A549 (cell line): ENCODE measurements around the gene ARHGEF10L. TPM values are rescaled to one million over a fixed set of nuclear protein-coding genes. Genes with fewer than 3 reads are reported as not detected.

Experiments used
- ATAC-seq, 2 experiments: fragments of 200-7000 bp in 1 of 2; fragments of >200 bp in 1 of 2; cut with Nextera tagmentation in 1 of 2; cut with Tn5 transposase in 1 of 2; 3 replicates each; pipeline versions ENCODE4 v1.8.0 to v1.9.1; 2018 to 2020; ENCODE audit warnings: mild to moderate bottlenecking in 1 of 2, moderate library complexity in 1 of 2
- CTCF ChIA-PET: fragments of 300-600 bp; sonication (Branson Sonifier 250); formaldehyde crosslinking; extraction: SDS; loops from one replicate; lab custom pipeline; 2021; ENCODE audit warnings: antibody characterized with exemption, inconsistent platforms; lab: Yijun Ruan, JAX
- POLR2A ChIA-PET: fragments of 350-600 bp; formaldehyde crosslinking; extraction: SDS; loops from one replicate; lab custom pipeline; 2021; ENCODE audit warnings: antibody characterized with exemption, inconsistent platforms; lab: Yijun Ruan, JAX
- DNase-seq, 2 experiments: peaks; one replicate each; pipeline versions ENCODE4 v3.0.0 to v3.0.0-alpha.2; 2011 to 2016; ENCODE audit warnings: low read depth in 1 of 2, low spot score in 1 of 2
- FAIRE-seq: peaks from 2 replicates; lab custom pipeline; 2011; peaks lifted over from hg19 to GRCh38; lab: Jason Lieb, UNC
- H3K27ac ChIP-seq, 2 experiments: fragments of >200 bp; sonication (Bioruptor Twin); formaldehyde crosslinking; 3 replicates each; pipeline ENCODE4 v1.5.1; 2016 to 2017
- H3K4me1 ChIP-seq: fragments of >200 bp; sonication (Bioruptor Twin); formaldehyde crosslinking; 3 replicates; pipeline ENCODE4 v1.6.1; 2016
- H3K4me2 ChIP-seq: fragments of >200 bp; sonication (Bioruptor Twin); formaldehyde crosslinking; 3 replicates; pipeline ENCODE4 v1.6.1; 2016
- H3K4me3 ChIP-seq: fragments of >200 bp; sonication (Bioruptor Twin); formaldehyde crosslinking; 3 replicates; pipeline ENCODE4 v1.5.1; 2016
- H3K9me3 ChIP-seq: fragments of >200 bp; sonication (Bioruptor Twin); formaldehyde crosslinking; 3 replicates; pipeline ENCODE4 v1.6.1; 2016
- CBX2 ChIP-seq: fragments of 200-600 bp; sonication (generic); IDR thresholded peaks from 2 replicates; pipeline ENCODE4 v1.6.1; 2016; ENCODE audit warnings: low read depth, mild to moderate bottlenecking, borderline replicate concordance
- CEBPB ChIP-seq, 2 experiments: fragments of >200 bp in 1 of 2; sonication (Bioruptor Twin) in 1 of 2; formaldehyde crosslinking in 1 of 2; IDR thresholded peaks; 2 replicates each; pipeline ENCODE4 v1.6.1; 2012 to 2016
- CHD4 ChIP-seq: fragments of 200-600 bp; sonication (generic); IDR thresholded peaks from 2 replicates; pipeline ENCODE4 v1.6.1; 2016; ENCODE audit warnings: antibody characterized with exemption, mild to moderate bottlenecking, borderline replicate concordance
- EP300 ChIP-seq, 2 experiments: fragments of >200 bp; sonication (Bioruptor Twin); formaldehyde crosslinking; IDR thresholded peaks; 2 replicates in 1 of 2; 3 replicates in 1 of 2; pipeline ENCODE4 v1.6.1; 2016 to 2017
- FOSB ChIP-seq: fragments of 250-450 bp; sonication (Bioruptor Pico); IDR thresholded peaks from 2 replicates; pipeline ENCODE4 v1.5.0; 2020; ENCODE audit warnings: mild to moderate bottlenecking, moderate library complexity
- FOSL2 ChIP-seq, 2 experiments: fragments of 450-650 bp in 1 of 2; fragments of >200 bp in 1 of 2; sonication (Bioruptor Twin) in 1 of 2; formaldehyde crosslinking; IDR thresholded peaks; 2 replicates each; pipeline versions ENCODE4 v1.5.0 to v1.6.1; 2016 to 2020; ENCODE audit warnings: mild to moderate bottlenecking in 1 of 2, moderate library complexity in 1 of 2
- GATA3 ChIP-seq: IDR thresholded peaks from 2 replicates; pipeline ENCODE4 v1.6.1; 2012; ENCODE audit warnings: borderline replicate concordance
- KDM1A ChIP-seq: fragments of 200-600 bp; sonication (generic); IDR thresholded peaks from 2 replicates; pipeline ENCODE4 v1.6.1; 2016; ENCODE audit warnings: low read depth, mild to moderate bottlenecking
- KDM5A ChIP-seq: fragments of 200-600 bp; sonication (generic); IDR thresholded peaks from 2 replicates; pipeline ENCODE4 v1.6.1; 2016; ENCODE audit warnings: antibody characterized with exemption, mild to moderate bottlenecking
- MYC ChIP-seq: IDR thresholded peaks from 2 replicates; pipeline ENCODE4 v1.6.1; 2012; ENCODE audit warnings: mild to moderate bottlenecking, inconsistent platforms, low read length, improper control_type of control experiment, borderline replicate concordance
- NPAS2 ChIP-seq: fragments of 250-450 bp; sonication (Bioruptor Pico); IDR thresholded peaks from 2 replicates; pipeline ENCODE4 v1.8.0; 2022; ENCODE audit warnings: mild to moderate bottlenecking, moderate library complexity, borderline replicate concordance
- NR3C1 ChIP-seq: fragments of >200 bp; sonication (Bioruptor Twin); formaldehyde crosslinking; IDR thresholded peaks from 3 replicates; pipeline ENCODE4 v1.6.1; 2017
- POLR2AphosphoS2 ChIP-seq: conservative IDR thresholded peaks from 2 replicates; pipeline ENCODE4 v1.6.1; 2012; ENCODE audit warnings: low read length, improper control_type of control experiment, inconsistent platforms
- RAD21 ChIP-seq, 2 experiments: fragments of >200 bp in 1 of 2; sonication (Bioruptor Twin) in 1 of 2; formaldehyde crosslinking in 1 of 2; IDR thresholded peaks in 1 of 2; conservative IDR thresholded peaks in 1 of 2; 2 replicates in 1 of 2; 3 replicates in 1 of 2; pipeline ENCODE4 v1.6.1; 2012 to 2018; ENCODE audit warnings: inconsistent platforms in 1 of 2
- RFX5 ChIP-seq: fragments of 450-650 bp; IDR thresholded peaks from 2 replicates; pipeline ENCODE4 v1.7.1; 2014; ENCODE audit warnings: antibody characterized with exemption, mild to moderate bottlenecking, moderate library complexity
- SREBF2 ChIP-seq: fragments of 450-650 bp; IDR thresholded peaks from 2 replicates; pipeline ENCODE4 v1.6.1; 2014; ENCODE audit warnings: mild to moderate bottlenecking, moderate library complexity
- ZC3H11A ChIP-seq: fragments of 450-650 bp; IDR thresholded peaks from 2 replicates; pipeline ENCODE4 v1.6.1; 2014; ENCODE audit warnings: antibody characterized with exemption, mild to moderate bottlenecking
- ZFP36 ChIP-seq: fragments of 450-650 bp; IDR thresholded peaks from 2 replicates; pipeline ENCODE4 v1.6.1; 2014; ENCODE audit warnings: borderline replicate concordance; ENCODE audit not compliant: partially characterized antibody
- ZSCAN20 ChIP-seq: fragments of 250-450 bp; sonication (Bioruptor Pico); IDR thresholded peaks from 2 replicates; pipeline ENCODE4 v1.8.0; 2022; ENCODE audit warnings: mild to moderate bottlenecking, moderate library complexity
- WGBS: methylation state at CpG from one replicate; pipeline ENCODE4 v1.1.6; 2017; ENCODE audit errors: missing lambda C conversion rate; 5-methylcytosine and 5-hydroxymethylcytosine counted together
- polyA plus RNA-seq, 4 experiments: library from polyadenylated mRNA; depleted of rRNA in 3 of 4; stranded (reverse); fragments of >200 nt; fragmentation: RNase III in 1 of 4; extraction: RNeasy Plus Mini Kit Qiagen cat#74134 plus additional on column Dnase treatment in 1 of 4; gene quantifications; 2 replicates in 3 of 4; 3 replicates in 1 of 4; pipeline ENCODE4 v1.2.3, GENCODE V29; 2011 to 2017
- TF ChIP-seq, protein P1 (sequence below): fragments of >200 bp; sonication (Bioruptor Twin); formaldehyde crosslinking; IDR thresholded peaks from 3 replicates; pipeline ENCODE4 v1.6.1; 2016
- TF ChIP-seq, protein P2 (sequence below): fragments of 150-350 bp; IDR thresholded peaks from 2 replicates; pipeline ENCODE4 v1.6.1; 2014; ENCODE audit warnings: low read depth, mild to moderate bottlenecking, low read length
- TF ChIP-seq, protein P3 (sequence below): fragments of 200-600 bp; sonication (generic); IDR thresholded peaks from 2 replicates; pipeline ENCODE4 v1.6.1; 2016; ENCODE audit warnings: antibody characterized with exemption, mild to moderate bottlenecking, moderate library complexity

The ARHGEF10L gene
- polyA plus RNA-seq, 2 of the 4 experiments (the other 2 are of a cell fraction): 3.5 to 5.2 TPM

DNA sequence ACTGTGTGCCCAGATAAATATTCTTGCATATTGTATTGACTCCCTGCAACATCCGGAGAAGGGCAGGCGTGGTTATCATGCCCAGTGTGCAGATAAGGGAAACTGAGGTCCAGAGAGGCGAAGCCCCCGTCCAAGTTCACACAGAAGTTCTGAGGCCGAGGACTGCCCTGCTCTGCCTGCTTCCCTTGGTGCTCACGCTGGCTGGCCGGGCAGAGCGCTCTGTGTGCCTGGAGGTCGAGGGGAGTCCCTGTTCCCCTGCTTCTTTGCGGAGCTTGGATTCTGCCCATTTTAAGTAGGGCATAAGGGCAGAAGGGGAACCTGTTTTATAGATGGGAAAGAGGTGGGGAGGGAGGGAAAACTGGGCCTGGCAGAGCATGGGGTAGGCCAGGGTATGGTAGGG, 122.8 kb downstream of the ARHGEF10L start (continued):
- TF ChIP-seq, protein P1, sequence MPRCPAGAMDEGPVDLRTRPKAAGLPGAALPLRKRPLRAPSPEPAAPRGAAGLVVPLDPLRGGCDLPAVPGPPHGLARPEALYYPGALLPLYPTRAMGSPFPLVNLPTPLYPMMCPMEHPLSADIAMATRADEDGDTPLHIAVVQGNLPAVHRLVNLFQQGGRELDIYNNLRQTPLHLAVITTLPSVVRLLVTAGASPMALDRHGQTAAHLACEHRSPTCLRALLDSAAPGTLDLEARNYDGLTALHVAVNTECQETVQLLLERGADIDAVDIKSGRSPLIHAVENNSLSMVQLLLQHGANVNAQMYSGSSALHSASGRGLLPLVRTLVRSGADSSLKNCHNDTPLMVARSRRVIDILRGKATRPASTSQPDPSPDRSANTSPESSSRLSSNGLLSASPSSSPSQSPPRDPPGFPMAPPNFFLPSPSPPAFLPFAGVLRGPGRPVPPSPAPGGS: no peak

DNA sequence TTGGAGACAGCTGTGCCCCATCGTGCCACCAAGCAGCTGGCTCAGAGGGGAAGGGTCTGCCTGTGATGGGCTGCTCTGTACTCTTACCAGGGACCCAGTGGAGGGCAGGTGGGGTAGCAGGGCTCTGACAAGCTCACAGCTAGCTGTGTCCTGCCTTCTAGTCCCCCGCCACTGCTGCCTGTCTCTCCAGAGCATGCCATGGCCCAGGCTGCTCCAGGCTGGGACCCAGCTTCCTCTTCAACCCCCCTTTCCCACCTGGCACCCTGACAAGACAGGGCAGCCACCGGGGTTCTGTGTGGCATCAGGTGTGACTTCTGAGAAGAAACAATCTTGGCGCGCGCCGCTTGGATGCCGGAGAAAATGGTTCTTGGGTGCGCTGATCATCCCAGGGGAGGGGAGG, 123.3 kb downstream of the ARHGEF10L start:
- TF ChIP-seq GATA3 (no peak), FOSL2 (IDR thresholded peaks at IDR 0.05) (no peak), FOSL2 (CRISPR knock-in tag; IDR thresholded peaks at IDR 0.05) (no peak), MYC (no peak), ZC3H11A (no peak), FOSB (no peak), RAD21 (conservative IDR thresholded peaks at IDR 0.05 in 1 of 2, IDR thresholded peaks at IDR 0.05 in 1 of 2) (no peak), CHD4 (no peak), POLR2AphosphoS2 (no peak)
- TF ChIP-seq, protein P1: no peak
- 100% methylated on average over 1 of the region's 9 CpGs for WGBS
- no peak for ATAC-seq
- Histone ChIP-seq H3K4me3 (no peak overlapping the region), H3K9me3 (no peaks in the 10 kb centered on the region), H3K4me2 (no peak overlapping the region), H3K4me1 (no peaks in the 10 kb centered on the region), H3K27ac (no peak overlapping the region)
- ChIA-PET CTCF (interaction anchor here (1.0 to 8.0 kb wide), 10 partner anchors 8 to 919 kb away, joined by 3 to 49 read pairs (median 4); no protein-coding TSS in a partner anchor), POLR2A (no interaction called here)
- no peak for DNase-seq
- FAIRE-seq: no peak

DNA sequence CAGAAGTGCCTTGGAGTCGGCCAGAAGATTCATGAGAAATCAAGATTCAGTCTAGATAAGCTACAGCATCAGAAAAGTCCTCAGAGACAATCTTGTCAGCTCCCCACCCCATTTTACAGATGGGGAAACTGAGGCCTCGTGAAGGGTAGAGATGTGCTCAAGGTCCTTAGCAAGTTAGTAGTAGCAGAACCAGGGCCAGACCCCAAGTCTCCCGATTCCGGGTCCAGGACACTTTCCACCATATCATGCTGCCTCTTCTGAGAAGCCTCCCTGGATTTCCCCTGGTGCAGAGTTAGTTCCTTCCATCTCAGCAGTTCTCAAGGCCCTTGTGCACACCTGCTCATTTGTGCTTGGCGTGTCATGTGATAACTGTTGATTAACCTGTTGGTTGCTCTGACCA, 124.1 kb downstream of the ARHGEF10L start:
- FAIRE-seq: no peak
- H3K27ac ChIP-seq: no peak overlapping the region
- 69% methylated on average over 5 of the region's 5 CpGs for WGBS
- ATAC-seq: no peak
- H3K4me3 ChIP-seq: no peak overlapping the region
- no peak for DNase-seq
- H3K9me3 ChIP-seq: no peaks in the 10 kb centered on the region
- TF ChIP-seq KDM5A (no peak), CBX2 (no peak), ZFP36 (peak; percentile 83), KDM1A (no peak)
- no peak overlapping the region for H3K4me2 ChIP-seq
- no peaks in the 10 kb centered on the region for H3K4me1 ChIP-seq
- ChIA-PET POLR2A (no interaction called here), CTCF (interaction anchor here (0.6 to 8.0 kb wide), 6 partner anchors 9 to 918 kb away, joined by 3 to 49 read pairs (median 4); no protein-coding TSS in a partner anchor)

DNA sequence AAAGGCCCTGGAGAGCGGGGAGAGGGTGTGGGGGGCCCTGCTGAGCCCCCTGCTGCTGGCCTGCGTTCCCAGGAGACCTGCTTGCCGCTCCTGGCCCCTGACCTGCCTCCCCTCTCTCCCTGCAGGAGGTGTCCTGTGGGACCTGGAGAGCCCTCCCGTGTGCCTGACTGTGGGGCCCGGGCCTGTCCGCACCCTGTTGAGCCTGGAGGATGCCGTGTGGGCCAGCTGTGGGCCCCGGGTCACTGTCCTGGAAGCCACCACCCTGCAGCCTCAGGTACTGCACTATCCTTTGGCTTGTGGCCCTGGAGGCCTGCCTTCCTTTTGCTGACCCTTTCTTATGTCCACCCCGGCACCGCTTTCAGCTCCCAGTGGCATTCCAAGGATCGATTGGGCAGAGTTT, 124.8 kb downstream of the ARHGEF10L start:
- DNase-seq: peak in 1 of 2 experiments; percentile 17
- Histone ChIP-seq H3K4me2 (no peak overlapping the region), H3K4me3 (no peak overlapping the region), H3K27ac (no peak overlapping the region)
- TF ChIP-seq CHD4: no peak
- TF ChIP-seq RFX5: no peak
- no peak for TF ChIP-seq SREBF2
- no peak for TF ChIP-seq KDM5A
- no peak for TF ChIP-seq NR3C1
- TF ChIP-seq ZSCAN20 (CRISPR knock-in tag): no peak
- TF ChIP-seq EP300 (IDR thresholded peaks at IDR 0.05): no peak
- TF ChIP-seq, protein P1: no peak
- TF ChIP-seq, protein P2, sequence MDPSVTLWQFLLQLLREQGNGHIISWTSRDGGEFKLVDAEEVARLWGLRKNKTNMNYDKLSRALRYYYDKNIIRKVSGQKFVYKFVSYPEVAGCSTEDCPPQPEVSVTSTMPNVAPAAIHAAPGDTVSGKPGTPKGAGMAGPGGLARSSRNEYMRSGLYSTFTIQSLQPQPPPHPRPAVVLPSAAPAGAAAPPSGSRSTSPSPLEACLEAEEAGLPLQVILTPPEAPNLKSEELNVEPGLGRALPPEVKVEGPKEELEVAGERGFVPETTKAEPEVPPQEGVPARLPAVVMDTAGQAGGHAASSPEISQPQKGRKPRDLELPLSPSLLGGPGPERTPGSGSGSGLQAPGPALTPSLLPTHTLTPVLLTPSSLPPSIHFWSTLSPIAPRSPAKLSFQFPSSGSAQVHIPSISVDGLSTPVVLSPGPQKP: no peak
- TF ChIP-seq NPAS2 (CRISPR knock-in tag): no peak
- no peak for TF ChIP-seq CEBPB (IDR thresholded peaks at IDR 0.05)
- TF ChIP-seq, protein P3, sequence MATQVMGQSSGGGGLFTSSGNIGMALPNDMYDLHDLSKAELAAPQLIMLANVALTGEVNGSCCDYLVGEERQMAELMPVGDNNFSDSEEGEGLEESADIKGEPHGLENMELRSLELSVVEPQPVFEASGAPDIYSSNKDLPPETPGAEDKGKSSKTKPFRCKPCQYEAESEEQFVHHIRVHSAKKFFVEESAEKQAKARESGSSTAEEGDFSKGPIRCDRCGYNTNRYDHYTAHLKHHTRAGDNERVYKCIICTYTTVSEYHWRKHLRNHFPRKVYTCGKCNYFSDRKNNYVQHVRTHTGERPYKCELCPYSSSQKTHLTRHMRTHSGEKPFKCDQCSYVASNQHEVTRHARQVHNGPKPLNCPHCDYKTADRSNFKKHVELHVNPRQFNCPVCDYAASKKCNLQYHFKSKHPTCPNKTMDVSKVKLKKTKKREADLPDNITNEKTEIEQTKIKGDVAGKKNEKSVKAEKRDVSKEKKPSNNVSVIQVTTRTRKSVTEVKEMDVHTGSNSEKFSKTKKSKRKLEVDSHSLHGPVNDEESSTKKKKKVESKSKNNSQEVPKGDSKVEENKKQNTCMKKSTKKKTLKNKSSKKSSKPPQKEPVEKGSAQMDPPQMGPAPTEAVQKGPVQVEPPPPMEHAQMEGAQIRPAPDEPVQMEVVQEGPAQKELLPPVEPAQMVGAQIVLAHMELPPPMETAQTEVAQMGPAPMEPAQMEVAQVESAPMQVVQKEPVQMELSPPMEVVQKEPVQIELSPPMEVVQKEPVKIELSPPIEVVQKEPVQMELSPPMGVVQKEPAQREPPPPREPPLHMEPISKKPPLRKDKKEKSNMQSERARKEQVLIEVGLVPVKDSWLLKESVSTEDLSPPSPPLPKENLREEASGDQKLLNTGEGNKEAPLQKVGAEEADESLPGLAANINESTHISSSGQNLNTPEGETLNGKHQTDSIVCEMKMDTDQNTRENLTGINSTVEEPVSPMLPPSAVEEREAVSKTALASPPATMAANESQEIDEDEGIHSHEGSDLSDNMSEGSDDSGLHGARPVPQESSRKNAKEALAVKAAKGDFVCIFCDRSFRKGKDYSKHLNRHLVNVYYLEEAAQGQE: no peak
- TF ChIP-seq, all 56 proteins: peak for 0
- CTCF ChIA-PET: interaction anchor here (1.4 to 2.6 kb wide), 2 partner anchors 161 to 917 kb away, joined by 4 to 8 read pairs; no protein-coding TSS in a partner anchor
- Histone ChIP-seq H3K4me1 (no peaks in the 10 kb centered on the region), H3K9me3 (no peaks in the 10 kb centered on the region)
- POLR2A ChIA-PET: no interaction called here
- ATAC-seq (peak in 1 of 2 experiments; percentile 53; a peak in 3 of 6 replicates), FAIRE-seq (no peak)
- WGBS: 87% methylated on average over 11 of the region's 11 CpGs
